HPDE6-E6E7 (cell line): Measurements from ENCODE around the gene EVA1C.
"Not testable (repeated sequence)": the region's sequence is repeated elsewhere in the genome, so short reads cannot be mapped to it uniquely, and the experiment has no call there.

ENCODE experiments used
- DNase-seq: peaks from one replicate; pipeline ENCODE4 v3.0.0; 2011; ENCODE audit warnings: missing footprints; ENCODE audit errors: extremely low spot score

Gene EVA1C

DNA sequence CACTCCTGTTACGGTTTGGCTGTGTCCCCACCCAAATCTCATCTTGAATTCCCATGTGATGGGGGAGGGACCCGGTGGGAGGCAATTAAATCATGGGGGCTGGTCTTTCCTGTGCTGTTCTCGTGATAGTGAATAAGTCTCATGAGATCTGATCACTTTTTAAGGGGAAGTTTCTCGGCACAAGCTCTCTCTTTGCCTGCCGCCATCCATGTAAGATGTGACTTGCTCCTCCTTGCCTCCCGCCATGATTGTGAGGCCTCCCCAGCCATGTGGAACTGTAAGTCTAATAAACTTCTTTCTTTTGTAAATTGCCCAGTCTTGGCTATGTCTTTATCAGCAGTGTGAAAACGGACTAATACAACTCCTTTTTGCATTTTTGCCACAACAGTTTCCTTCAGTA, 118.3 kb downstream of the EVA1C start:
- not testable (repeated sequence) for DNase-seq

- DNase-seq, result not testable (repeated sequence)
Observed at GRCh38 chr21:32531561-32531960, 119.1 kb downstream of the EVA1C start.

DNA sequence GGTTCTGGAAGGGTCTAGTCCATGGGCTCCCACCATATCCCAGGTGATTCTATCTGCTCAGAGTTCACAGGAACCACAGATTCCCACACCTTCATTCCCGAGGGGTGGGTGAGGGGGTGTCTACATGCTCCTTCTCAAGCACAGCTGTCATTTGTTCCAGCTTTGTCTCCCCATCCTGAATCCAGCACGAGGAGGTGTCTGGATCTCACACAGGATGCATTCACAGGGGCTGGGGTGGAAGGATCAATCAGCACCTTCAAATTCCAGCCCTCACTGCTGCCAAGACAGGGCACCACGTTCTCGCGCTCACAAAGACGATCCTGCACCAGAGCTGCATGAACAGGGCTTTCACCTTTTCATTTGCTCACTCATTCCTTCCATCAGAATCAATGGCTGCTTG, 120.1 kb downstream of the EVA1C start:
- DNase-seq, result no peak

GRCh38 chr21:32533053-32533452, 120.5 kb downstream of the EVA1C start:
- no peak for DNase-seq

DNA sequence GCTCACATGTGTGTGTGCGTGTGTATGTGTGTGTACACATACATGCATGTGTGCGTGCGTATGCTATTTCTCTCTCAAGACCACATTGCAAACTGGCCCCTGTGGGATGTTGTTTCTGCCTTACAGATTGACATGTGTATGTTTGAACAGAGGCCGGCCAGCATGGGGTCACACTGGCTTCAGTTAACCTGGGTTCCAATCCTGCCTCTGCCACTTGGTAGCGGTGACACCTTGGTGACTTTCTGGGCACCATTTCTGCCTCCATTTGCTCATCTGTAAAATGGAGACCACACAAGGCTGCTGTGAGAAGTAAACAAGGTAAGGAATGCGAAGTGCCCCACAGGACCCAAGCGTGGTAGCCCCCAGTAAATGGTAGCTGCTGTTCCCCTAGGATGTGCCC, 121.1 kb downstream of the EVA1C start:
- DNase-seq, result no peak

- no peak for DNase-seq
Observed at GRCh38 chr21:32534113-32534512, 121.6 kb downstream of the EVA1C start.

DNA sequence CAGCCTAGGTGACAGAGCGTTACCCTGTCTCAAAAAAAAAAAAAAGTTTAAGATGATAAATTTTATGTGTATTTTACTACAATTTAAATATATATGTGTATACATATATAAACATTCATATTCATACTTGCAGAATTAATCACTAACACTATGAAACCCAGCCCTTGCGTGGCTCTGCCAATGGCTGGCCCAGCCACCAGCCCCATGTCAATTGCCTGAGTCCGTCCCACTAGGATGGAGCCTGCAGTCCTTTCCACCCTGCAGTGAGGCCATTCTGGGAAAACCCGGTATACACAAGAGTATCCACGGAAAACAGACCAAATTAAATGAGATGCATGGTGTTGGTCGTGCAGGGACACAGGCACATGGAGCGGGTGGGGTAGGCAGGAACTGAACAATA, 123.1 kb downstream of the EVA1C start:
- DNase-seq, result no peak

- DNase-seq, result no peak
Observed at GRCh38 chr21:32537569-32537881, 125.0 kb downstream of the EVA1C start.

- DNase-seq, result no peak
Observed at GRCh38 chr21:32538147-32538792, 125.8 kb downstream of the EVA1C start.

DNA sequence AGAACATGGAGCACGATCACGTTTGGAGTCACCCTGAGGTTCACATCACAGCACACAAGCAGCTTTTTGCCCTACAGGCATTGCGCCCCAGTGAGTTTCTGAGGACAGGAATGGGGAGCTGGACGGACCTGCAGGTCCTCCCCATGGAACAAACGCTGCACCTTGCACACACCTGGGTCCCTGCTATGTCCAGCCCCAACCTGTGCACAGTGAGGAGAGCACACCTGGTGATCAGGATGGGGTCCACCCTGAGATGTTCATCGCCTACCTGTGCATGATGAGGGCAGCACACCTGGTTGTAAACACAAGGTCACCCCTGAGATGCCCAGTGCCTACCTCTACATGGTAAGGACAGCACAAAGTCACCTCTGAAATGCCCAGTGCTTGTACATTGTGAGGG, 126.9 kb downstream of the EVA1C start:
- no peak for DNase-seq

DNA sequence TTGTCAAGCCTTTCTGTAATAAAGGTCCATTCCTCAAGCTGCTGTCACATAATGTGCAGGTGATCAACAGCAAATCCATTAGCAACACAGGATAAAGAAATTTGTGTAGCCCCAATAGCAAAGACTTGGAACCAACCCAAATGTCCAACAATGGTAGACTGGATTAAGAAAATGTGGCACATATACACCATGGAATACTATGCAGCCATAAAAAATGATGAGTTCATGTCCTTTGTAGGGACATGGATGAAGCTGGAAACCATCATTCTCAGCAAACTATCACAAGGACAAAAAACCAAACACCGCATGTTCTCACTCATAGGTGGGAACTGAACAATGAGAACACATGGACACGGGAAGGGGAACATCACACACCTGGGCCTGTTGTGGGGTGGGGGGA, 130.6 kb downstream of the EVA1C start:
- not testable (repeated sequence) for DNase-seq

DNA sequence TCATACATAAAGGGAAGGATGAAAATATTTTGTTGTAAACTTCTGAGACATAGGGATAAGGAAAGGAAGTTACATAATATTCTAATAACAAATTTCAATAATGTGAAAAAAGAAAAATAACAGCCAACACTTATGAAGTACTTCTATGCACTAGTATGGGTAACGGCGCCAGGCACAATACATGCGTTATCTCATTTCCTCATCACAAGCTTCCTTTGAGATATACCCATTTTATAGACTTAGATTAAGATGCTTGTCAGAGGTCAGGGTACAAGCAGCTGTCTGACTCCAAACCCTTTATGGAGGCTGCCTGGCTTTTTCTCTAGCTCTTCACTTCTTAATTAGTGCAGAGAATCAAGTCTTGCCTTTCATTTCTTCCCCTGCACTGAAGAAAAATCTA, 131.5 kb downstream of the EVA1C start:
- DNase-seq, result no peak

- DNase-seq, result no peak
Observed at GRCh38 chr21:32544697-32545096, 132.2 kb downstream of the EVA1C start.

DNA sequence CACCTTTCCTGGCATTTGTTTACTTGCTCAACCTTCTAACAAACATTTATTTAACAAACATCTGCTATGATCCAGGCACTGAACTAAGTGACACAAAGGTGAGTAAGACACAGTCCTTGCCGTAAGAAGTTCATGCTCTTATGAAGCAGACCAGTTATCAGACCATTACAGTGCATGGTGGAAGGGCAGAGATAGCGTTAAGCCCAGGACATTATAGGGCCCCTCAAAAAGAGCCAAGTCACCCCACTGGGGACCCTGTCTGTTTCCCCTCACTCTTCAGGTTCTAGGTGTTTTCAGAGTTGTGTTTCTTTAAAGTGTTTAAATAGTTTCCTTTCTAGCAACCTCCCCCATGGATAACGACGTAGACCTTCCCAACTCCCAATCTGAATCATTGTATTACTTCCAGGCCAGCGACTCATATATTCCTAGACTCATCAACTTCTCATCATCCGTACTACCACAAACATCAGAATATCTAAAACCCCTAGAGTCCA, 133.5 kb downstream of the EVA1C start:
- DNase-seq, result no peak

GRCh38 chr21:32547018-32547417, 134.5 kb downstream of the EVA1C start:
- DNase-seq, result no peak

DNA sequence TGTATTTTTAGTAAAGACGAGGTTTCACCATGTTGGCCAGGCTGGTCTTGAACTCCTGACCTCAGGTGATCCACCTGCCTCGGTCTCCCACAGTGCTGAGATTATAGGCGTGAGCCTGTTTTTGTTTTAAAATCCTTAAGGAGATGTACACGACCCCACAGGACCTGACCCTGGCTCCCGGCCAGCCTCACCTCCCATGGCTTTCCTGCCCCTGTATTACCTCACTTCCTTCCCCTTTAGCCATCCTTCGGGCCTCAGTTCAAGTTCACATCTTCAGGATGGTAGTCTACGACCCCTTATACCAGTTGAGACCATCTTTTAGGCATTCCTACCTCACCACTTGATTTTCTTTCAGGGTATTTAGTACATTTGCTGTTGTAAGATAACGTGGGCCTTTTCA, 136.5 kb downstream of the EVA1C start:
- no peak for DNase-seq

- DNase-seq, result no peak
Observed at GRCh38 chr21:32549440-32549839, 136.9 kb downstream of the EVA1C start.

DNA sequence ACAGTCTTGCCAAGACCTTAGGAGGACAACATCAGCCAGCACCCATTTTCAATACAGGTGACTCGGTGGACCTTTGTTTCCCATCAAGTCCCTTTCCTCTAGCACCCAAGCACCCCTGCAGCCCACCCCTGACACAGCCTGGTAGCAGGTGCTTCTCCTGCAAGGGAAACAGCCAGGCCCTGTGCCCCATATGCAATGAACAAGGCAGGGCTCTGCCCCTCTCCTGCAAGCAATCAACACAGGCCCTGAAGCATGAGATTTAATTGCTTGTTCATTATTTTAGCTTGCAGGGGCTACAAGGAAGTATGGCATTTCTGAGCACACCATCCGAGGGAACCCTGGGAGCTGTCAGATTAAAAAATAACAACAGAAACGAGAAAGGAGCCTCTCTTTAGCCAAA, 137.4 kb downstream of the EVA1C start:
- DNase-seq, result no peak

GRCh38 chr21:32554832-32555638, 142.5 kb downstream of the EVA1C start:
- no peak for DNase-seq

DNA sequence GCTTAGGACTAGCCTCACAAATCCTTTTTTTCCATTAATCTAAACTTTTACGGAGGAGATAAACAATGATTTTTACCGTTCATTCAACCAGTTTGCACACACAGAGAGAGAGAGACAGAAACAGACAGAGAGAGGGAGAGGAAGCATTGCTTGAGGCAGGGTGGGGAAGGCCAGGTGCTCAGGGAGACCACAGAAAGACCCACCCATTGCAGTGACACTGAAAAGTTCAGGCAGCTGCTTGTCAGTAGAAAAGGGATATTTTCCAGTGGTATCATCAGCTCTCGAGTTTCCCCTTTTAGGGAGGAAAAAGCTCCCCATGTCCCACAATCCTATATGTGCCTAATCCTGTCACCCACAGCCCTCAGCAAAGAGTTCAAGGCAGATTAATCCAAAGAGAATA, 145.6 kb downstream of the EVA1C start:
- DNase-seq, result no peak

GRCh38 chr21:32559006-32559610, 146.6 kb downstream of the EVA1C start:
- DNase-seq, result no peak

GRCh38 chr21:32560896-32561295, 148.4 kb downstream of the EVA1C start:
- DNase-seq, result no peak

DNA sequence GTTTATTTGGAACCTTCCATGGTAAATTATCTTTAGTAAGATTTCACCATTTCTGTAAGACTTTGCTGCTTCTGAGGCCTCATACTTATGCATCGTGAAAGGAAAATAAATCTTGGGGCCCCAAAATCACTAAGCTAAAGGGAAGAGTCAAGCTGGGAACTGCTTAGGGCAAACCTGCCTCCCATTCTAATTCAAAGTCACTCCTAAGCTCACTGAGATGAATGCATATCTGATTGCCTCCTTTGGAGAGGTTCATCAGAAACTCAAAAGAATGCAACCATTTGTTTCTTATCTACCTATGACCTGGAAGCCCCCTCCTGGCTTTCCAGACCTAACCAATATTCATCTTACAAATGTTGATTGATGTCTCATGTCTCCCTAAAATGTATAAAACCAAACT, 149.0 kb downstream of the EVA1C start:
- not testable (repeated sequence) for DNase-seq
